GM21576 (cell line): ENCODE data around the gene SLC25A24.
"Not testable (repeated sequence)": the region's sequence is repeated elsewhere in the genome, so short reads cannot be mapped to it uniquely, and the experiment has no call there.

Experiments used
- ATAC-seq: cut with Tn5 transposase; IDR thresholded peaks from one replicate; pipeline ENCODE4 v1.9.1; 2021; ENCODE audit warnings: mild to moderate bottlenecking, moderate library complexity; ENCODE audit not compliant: unreplicated experiment

SLC25A24 gene

GRCh38 chr1:108199781-108200686 is at the start of gene SLC25A24:
Gene SLC25A24, minus strand, starts transcription at chr1:108200343. Its CDS starts 205 bp downstream, at chr1:108200138.
- ATAC-seq: peak; percentile 83

- not testable (repeated sequence) for ATAC-seq
Measured at GRCh38 chr1:108243976-108244375, 43.8 kb upstream of the SLC25A24 start, which contains the start of gene NBPF4. Gene NBPF4, minus strand, starts transcription at chr1:108244076. Its CDS starts 315 bp downstream, at chr1:108243761.

GRCh38 chr1:108239426-108239825 is 39.3 kb upstream of the SLC25A24 start:
- ATAC-seq: not testable (repeated sequence)

GRCh38 chr1:108235308-108235707 is 35.2 kb upstream of the SLC25A24 start:
- not testable (repeated sequence) for ATAC-seq

- not testable (repeated sequence) for ATAC-seq
Measured at GRCh38 chr1:108232183-108232582, 32.0 kb upstream of the SLC25A24 start.

GRCh38 chr1:108229976-108230375 is 29.8 kb upstream of the SLC25A24 start:
- not testable (repeated sequence) for ATAC-seq

GRCh38 chr1:108227772-108228171 is 27.6 kb upstream of the SLC25A24 start:
- not testable (repeated sequence) for ATAC-seq

- ATAC-seq: not testable (repeated sequence)
Measured at GRCh38 chr1:108226855-108227254, 26.7 kb upstream of the SLC25A24 start.

GRCh38 chr1:108223226-108223625 is 23.1 kb upstream of the SLC25A24 start:
- not testable (repeated sequence) for ATAC-seq

GRCh38 chr1:108217515-108218174 is 17.5 kb upstream of the SLC25A24 start:
- not testable (repeated sequence) for ATAC-seq

GRCh38 chr1:108217007-108217406 is 16.9 kb upstream of the SLC25A24 start:
- ATAC-seq: not testable (repeated sequence)

GRCh38 chr1:108216028-108216890 is 16.1 kb upstream of the SLC25A24 start:
- ATAC-seq: not testable (repeated sequence)

GRCh38 chr1:108214641-108215465 is 14.7 kb upstream of the SLC25A24 start:
- ATAC-seq: not testable (repeated sequence)

- ATAC-seq: no peak
Measured at GRCh38 chr1:108211014-108211413, 10.9 kb upstream of the SLC25A24 start.

- no peak for ATAC-seq
Measured at GRCh38 chr1:108209456-108210108, 9.4 kb upstream of the SLC25A24 start.

GRCh38 chr1:108208724-108209446 is 8.7 kb upstream of the SLC25A24 start:
- no peak for ATAC-seq

GRCh38 chr1:108203582-108203981 is 3.4 kb upstream of the SLC25A24 start:
- ATAC-seq: not testable (repeated sequence)

- ATAC-seq: no peak
Measured at GRCh38 chr1:108201687-108202086, 1.5 kb upstream of the SLC25A24 start.

GRCh38 chr1:108200687-108201051 is 526 bp upstream of the SLC25A24 start:
- peak; percentile 48 for ATAC-seq
